ENCODE measurements around the gene ZBTB33.

The ZBTB33 gene

GRCh38 chrX:120304256-120304655 is 53.6 kb downstream of the ZBTB33 start:
- no peak for DNase-seq (ENCODE audit: extremely low read depth in 1 of 2, low read depth in 1 of 2)

GRCh38 chrX:120305531-120306141 is 55.0 kb downstream of the ZBTB33 start:
- no peak for DNase-seq (ENCODE audit: extremely low read depth in 1 of 2, low read depth in 1 of 2)

GRCh38 chrX:120306630-120307029 is 56.0 kb downstream of the ZBTB33 start:
- no peak for DNase-seq (ENCODE audit: extremely low read depth in 1 of 2, low read depth in 1 of 2)

Measured in stimulated activated CD8-positive, alpha-beta memory T cell treated with anti-CD3 and anti-CD28 coated beads, Interleukin-7, amount 100 ng/mL, for 48 hours (primary cell).